SKM-1 (cell line): ENCODE results near the gene DAPL1.

Experiments used
- DNase-seq: peaks from one replicate; lab custom pipeline; 2025; ENCODE audit not compliant: unreplicated experiment; lab: John Stamatoyannopoulos, UW

Gene DAPL1

GRCh38 chr2:158776231-158776630 lies 18.9 kb upstream of the DAPL1 start:
- no peak for DNase-seq

- no peak for DNase-seq
These were observed 18.0 kb upstream of the DAPL1 start for GRCh38 chr2:158777077-158777476.

GRCh38 chr2:158778243-158778642 lies 16.9 kb upstream of the DAPL1 start:
- DNase-seq = no peak

GRCh38 chr2:158779621-158780020 lies 15.5 kb upstream of the DAPL1 start:
- DNase-seq = no peak

DNA sequence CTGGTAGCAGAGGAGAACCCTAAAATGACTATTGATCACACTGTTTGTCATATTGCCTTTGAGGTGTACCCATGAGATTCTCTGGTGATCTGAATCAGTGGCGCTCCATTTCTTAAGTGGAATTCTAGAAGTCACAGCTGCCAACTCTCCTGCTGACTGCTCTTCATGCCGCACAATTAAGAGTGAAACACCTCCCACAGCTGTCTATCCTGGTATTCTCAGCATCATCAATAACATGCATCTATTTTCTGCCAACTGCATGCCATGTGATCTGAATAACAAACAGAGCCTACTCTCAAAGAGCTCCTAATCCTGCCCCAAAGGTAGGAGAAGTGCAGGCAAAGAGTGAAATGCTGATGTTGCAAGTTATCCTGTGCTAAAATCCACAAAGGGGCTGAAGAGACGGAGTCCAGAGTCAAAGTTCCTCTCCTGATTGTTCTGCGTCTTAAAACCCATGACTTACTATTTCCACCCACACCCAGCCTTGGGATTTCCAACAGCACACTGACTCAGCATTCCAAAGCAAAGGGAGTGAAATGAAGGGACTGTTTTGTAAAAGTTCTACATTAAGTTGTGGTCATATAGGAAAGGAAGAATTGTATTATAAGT lies 13.7 kb upstream of the DAPL1 start:
- DNase-seq = no peak

- DNase-seq = no peak
These were observed 13.0 kb upstream of the DAPL1 start for GRCh38 chr2:158782136-158782535.

- no peak for DNase-seq
These were observed 12.5 kb upstream of the DAPL1 start for GRCh38 chr2:158782616-158783015.

GRCh38 chr2:158783923-158784322 lies 11.2 kb upstream of the DAPL1 start:
- no peak for DNase-seq

DNA sequence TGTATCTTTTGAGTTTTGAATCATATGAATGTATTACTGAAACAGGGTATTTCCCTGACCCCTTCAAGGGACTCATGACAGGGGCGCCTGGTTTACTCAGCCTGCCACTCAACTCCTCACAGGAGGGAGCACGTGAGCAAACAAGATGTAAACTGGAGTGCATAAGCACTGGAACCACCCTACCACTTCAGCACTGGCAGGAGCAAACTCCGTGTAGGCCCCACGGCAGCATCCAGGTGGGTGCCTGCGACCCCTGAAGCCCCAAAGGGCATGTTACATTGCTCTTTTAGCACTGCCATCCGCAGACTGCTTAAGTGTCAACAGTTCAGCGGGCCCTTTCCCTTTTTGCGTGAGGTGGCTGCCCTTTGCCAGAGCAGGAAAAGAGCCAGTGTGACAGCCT lies 8.2 kb upstream of the DAPL1 start:
- no peak for DNase-seq

- DNase-seq = no peak
These were observed 6.2 kb upstream of the DAPL1 start for GRCh38 chr2:158788951-158789350.

- no peak for DNase-seq
These were observed 1.5 kb downstream of the DAPL1 start for GRCh38 chr2:158796652-158797051.

DNA sequence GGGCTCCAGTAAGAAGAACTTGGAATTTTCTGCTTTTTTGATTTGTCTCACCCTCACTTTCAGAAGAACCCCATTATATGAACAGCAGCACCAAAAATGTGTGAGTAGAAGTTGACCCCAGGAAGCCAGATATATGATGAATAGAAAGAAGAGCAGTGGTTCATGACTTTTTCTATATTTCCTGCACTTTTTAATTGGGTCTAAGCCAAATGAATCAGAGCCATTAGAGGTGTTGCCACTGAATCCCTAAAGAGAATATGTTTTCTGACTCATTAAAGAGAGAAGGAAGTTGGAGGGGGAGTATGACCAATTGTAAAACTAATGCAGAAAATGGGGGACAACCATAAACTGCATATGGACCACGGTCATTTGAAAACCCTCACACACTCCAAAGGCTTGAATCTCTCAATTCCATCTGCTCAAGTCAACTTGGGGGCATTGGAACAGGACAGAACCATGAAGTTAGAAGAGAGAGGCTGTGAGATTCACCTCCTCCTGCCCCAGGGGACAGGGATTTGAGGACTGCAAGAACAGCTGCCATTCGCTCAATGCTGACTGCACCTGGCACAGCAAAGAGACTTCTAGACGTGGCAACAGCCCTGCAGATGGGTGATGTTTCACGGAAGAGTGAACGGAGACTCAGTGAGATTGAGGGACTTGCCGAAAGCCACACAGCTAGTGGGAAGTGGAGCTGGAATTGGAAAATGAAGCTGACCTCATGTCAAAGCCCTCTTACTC lies 3.0 kb downstream of the DAPL1 start:
- DNase-seq = no peak

DNA sequence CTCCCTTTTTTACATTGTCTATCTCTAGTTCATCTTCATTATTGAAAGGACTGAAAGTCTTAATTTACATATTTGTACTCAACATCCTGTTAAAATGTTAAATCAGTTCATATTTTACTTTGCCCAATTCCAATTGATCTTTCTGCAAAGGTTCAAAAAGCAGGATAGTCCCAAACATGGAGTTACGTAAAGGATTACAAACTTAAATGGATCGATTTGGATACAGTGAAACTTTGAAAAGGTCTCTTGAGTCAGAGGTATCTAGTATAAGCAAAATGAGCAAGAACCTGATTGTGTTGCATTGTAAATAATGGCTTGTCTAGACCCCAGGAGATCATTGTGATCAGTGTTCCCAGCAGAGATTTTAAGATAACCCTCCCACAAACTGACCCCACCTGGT lies 4.1 kb downstream of the DAPL1 start:
- DNase-seq = no peak

DNA sequence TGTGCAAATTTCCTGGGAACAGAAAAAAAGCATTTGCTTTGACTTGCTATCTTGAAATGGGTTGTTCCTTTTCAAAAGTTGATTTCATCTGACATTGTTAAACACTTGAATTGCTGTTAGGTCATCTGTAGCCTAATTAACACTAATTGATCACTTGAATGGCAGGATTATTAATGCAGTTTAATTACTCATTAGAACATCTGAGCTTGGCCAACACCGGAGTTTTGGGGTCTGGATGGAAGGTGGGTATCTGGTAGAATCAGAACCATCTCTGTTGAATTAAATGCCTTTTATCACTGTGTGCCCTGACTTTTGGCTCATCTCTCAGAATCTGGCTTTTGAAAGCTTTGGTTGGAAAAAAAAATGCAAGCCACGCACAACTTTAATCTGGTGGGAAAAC lies 8.4 kb downstream of the DAPL1 start:
- no peak for DNase-seq

- DNase-seq = no peak
These were observed 10.1 kb downstream of the DAPL1 start for GRCh38 chr2:158805255-158805654.

- DNase-seq = no peak
These were observed 10.8 kb downstream of the DAPL1 start for GRCh38 chr2:158805936-158806335.

GRCh38 chr2:158806941-158807340 lies 11.8 kb downstream of the DAPL1 start:
- no peak for DNase-seq

GRCh38 chr2:158808426-158808825 lies 13.3 kb downstream of the DAPL1 start:
- no peak for DNase-seq

GRCh38 chr2:158809816-158810215 lies 14.7 kb downstream of the DAPL1 start:
- DNase-seq = no peak

GRCh38 chr2:158810731-158811460 lies 15.8 kb downstream of the DAPL1 start:
- DNase-seq = no peak

DNA sequence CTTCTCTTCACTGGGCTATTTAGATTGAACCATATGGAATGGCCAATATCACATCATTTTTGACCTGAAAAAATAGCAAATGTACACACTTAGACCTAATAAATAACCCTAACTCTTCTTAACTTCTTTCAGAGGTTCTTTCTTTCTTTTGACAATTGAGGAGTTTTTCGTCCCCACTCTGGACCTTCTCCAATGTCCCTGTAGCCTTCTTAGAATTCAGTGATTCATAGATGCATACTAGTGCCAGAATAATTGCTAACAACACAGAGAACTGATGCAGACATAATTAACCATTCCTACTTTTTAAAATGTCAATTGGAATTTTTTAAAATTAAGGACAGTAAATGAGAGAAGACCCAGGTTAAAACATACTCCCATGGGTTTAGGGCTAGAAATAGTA lies 20.0 kb downstream of the DAPL1 start:
- no peak for DNase-seq

DNA sequence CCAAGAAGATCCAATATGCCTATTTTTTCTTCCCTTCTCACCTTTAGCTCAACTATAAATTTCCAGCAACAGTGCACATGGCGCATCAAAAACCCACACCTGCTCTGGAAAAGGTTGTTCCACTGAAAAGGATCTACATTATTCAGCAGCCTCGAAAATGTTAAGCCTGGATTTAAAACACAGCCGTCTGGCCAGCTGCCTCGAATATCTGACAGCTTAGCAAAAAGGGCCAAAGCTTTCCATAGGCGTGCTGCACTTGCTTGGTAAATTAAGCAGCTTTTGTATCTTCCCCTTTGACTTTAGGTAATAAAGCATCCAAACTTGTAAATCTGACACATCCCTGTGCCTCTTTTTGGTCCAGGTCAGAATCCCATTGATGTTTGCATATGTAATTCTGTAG lies 20.5 kb downstream of the DAPL1 start:
- DNase-seq = no peak
